ENCODE measurements around the gene CD36. TPM values are rescaled to one million over a fixed set of nuclear protein-coding genes. Genes with fewer than 3 reads are reported as not detected.

Gene CD36
- total and polyA plus RNA-seq, 5 donors = 460 to 639 (median 570) TPM

DNA sequence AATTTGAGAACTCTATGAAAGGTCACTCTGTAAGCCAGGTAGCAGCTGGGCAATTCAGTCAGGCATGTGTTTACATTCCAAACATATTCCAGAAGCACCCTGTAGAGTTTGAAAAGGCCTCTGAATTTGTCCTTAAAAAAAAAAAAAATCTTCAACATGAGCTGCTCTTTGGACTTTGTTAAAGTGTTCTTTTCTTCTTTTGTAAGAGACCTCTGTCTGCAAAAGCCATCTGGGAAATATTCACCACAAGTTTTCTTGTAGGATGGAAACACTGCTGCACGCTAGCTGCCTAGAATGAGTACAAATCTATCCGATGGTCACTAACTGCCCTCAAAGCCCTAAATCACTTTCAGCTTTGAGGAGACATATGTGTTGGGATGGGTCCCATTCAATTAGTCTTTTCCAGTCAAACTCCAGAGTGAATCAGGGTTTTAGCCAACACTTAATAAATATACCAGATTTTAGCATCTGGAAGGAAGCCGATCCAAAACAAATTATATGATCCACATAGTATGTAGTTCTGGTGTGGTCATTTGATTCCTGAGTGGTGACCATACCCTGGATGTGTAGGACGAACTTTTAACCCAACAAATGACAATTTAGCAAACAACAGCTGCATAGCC lies 85.9 kb downstream of the CD36 start:
- Histone ChIP-seq H3K27ac (ENCODE audit: low read length) (no peak overlapping the region), H3K27me3 (ENCODE audit: control insufficient read depth, insufficient read depth) (no peaks in the 10 kb centered on the region), H3K4me3 (ENCODE audit: low read length) (no peak overlapping the region), H3K4me1 (ENCODE audit: control insufficient read depth, insufficient read depth, low read length) (no peaks in the 10 kb centered on the region), H3K9me3 (ENCODE audit: control insufficient read depth, low read length) (no peaks in the 10 kb centered on the region)
- intact Hi-C loops (cut with DNase I) = no loop called here
- DNase-seq (no peak), ATAC-seq (no peak)
- 63% methylated on average over 4 of the region's 4 CpGs for WGBS

- Histone ChIP-seq H3K9me3 (ENCODE audit: control insufficient read depth, low read length) (no peaks in the 10 kb centered on the region), H3K27ac (ENCODE audit: low read length) (no peak overlapping the region), H3K27me3 (ENCODE audit: control insufficient read depth, insufficient read depth) (no peaks in the 10 kb centered on the region), H3K4me1 (ENCODE audit: control insufficient read depth, insufficient read depth, low read length) (no peaks in the 10 kb centered on the region), H3K4me3 (ENCODE audit: low read length) (no peak overlapping the region)
- intact Hi-C loops (cut with DNase I) = no loop called here
- ATAC-seq (no peak), DNase-seq (no peak)
- WGBS = 75% methylated on average over 4 of the region's 4 CpGs
Measured at GRCh38 chr7:80725181-80725611, 86.8 kb downstream of the CD36 start.

Other genes with a start within 250 kb of the CD36 start
- gene GNAT3, start 126.6 kb upstream of the CD36 start, total RNA-seq = not detected
- gene GNAT3, start 126.6 kb upstream of the CD36 start, polyA plus RNA-seq = not detected